ENCODE measurements around the gene BHLHE23. TPM values are rescaled to one million over a fixed set of nuclear protein-coding genes. Genes with fewer than 3 reads are reported as not detected.
A peak's percentile ranks its signal among the peaks of the same experiment; 100 is the strongest.

Gene BHLHE23
- total RNA-seq, 1 donor from 2014 or later, result not detected

DNA sequence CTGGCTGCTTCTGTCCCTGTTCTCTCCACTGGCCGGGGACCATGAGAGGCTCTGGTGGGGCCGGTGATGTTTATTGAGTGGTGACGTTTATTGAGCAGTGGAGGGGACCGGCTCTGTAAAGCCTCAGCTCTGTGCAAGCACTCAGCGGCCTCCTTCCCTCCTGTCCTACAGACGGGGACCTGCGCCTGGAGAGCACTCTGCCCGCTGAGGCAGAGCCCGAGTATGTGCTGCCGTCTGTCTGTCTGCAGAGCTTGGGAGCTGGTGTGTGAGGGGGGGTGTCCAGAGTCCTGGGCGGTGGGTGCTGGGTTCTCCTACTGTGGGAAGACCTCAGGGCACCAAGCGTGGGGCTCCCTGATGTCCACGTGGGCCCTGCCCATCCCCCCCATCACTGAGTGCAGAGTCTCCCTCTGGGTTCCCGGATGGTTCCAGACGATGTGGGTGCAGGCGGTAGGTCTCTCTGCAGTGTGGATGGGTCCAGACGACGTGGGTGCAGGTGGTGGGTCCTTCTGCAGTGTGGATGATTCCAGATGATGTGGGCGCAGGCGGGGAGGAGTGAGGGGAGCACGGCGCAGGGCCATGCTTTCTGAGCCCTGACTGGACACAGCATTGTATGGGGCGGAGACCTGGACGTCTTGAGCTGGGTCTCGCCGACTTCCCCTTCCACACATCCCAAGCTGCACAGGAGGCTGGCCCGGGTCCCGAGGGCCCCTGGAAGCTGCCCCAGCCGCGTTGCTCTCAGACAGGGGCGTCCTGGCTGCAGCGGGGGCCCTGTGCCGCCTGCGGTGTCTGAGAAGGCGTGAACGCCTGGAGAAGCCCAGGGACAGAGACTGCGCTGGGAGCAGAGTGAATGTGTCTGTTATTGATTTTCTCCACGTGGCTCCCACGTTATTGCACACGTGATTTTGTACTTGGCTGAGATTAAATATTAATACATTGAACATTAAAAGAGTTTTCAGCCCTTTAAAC is 14.9 kb upstream of the BHLHE23 start:
- no peak overlapping the region for H3K27ac Mint-ChIP-seq (ENCODE audit: unreplicated experiment)
- no peak for DNase-seq (ENCODE audit: low read depth, low spot score)
- peaks cover 5% of the 10 kb centered on the region for H3K27me3 Mint-ChIP-seq (ENCODE audit: low read depth)
- H3K4me3 Mint-ChIP-seq, result no peak overlapping the region
- H3K4me1 Mint-ChIP-seq, result peaks cover 20% of the 10 kb centered on the region
- TF ChIP-seq, protein P1, sequence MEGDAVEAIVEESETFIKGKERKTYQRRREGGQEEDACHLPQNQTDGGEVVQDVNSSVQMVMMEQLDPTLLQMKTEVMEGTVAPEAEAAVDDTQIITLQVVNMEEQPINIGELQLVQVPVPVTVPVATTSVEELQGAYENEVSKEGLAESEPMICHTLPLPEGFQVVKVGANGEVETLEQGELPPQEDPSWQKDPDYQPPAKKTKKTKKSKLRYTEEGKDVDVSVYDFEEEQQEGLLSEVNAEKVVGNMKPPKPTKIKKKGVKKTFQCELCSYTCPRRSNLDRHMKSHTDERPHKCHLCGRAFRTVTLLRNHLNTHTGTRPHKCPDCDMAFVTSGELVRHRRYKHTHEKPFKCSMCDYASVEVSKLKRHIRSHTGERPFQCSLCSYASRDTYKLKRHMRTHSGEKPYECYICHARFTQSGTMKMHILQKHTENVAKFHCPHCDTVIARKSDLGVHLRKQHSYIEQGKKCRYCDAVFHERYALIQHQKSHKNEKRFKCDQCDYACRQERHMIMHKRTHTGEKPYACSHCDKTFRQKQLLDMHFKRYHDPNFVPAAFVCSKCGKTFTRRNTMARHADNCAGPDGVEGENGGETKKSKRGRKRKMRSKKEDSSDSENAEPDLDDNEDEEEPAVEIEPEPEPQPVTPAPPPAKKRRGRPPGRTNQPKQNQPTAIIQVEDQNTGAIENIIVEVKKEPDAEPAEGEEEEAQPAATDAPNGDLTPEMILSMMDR (conservative IDR thresholded peaks at IDR 0.05), result no peak
- no peaks in the 10 kb centered on the region for H3K9me3 Mint-ChIP-seq
- no peaks in the 10 kb centered on the region for H3K36me3 Mint-ChIP-seq (ENCODE audit: low read depth)

DNA sequence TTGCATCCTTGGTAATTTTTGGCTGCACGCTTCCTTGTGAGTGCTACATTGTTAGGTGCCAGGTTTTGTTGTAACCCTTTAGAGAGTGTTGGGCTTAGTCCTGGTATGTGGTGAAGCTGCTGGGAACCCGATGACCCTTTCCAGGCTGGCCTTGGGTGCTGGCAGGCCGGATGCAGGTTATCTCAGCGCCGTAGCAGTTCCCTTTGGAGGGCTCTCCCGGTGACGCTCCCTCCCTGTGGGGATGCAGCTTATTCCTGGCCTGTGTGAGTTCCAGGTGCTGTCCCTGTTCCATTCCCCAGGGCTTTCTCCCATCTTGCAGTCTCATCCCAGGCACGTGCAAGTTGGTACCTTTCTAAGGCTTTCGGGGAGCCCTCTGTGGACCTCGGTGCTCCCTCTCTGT is 13.9 kb upstream of the BHLHE23 start:
- Mint-ChIP-seq H3K4me3 (no peak overlapping the region), H3K4me1 (peaks cover 23% of the 10 kb centered on the region), H3K27ac (ENCODE audit: unreplicated experiment) (no peak overlapping the region), H3K9me3 (no peaks in the 10 kb centered on the region), H3K27me3 (ENCODE audit: low read depth) (peaks cover 9% of the 10 kb centered on the region), H3K36me3 (ENCODE audit: low read depth) (no peaks in the 10 kb centered on the region)
- TF ChIP-seq, protein P1 (conservative IDR thresholded peaks at IDR 0.05), result no peak
- DNase-seq (ENCODE audit: low read depth, low spot score), result no peak

DNA sequence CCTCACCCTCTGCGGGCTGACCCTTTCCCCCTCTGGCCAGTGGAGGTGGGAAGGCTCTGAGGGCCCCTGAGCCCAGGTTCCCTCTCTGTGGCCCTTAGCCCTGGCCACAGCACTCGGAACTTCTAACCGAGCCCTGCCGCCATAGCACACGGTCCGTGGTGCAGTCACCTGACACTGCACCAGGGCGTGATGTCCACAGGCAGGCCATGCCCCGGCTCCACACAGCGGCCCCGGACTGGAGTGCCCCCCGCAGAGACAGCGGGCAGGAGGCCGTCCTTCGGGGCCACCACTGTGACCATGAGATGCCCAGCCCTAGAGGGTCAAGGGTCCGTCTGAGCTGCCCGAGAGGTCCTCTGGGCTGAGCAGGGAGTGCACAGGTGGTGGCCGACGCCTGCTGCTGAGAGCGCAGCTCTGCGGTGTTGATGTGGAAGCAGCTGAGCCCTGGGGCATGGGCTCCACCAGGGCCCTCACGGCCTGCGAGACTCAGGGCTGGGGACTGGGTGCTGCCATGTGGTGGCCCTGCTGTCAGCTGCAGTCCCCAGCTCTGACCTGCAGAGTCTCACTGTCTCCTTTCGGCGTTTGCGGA is 11.2 kb upstream of the BHLHE23 start:
- DNase-seq (ENCODE audit: low read depth, low spot score), result no peak
- no peak overlapping the region for H3K27ac Mint-ChIP-seq (ENCODE audit: unreplicated experiment)

DNA sequence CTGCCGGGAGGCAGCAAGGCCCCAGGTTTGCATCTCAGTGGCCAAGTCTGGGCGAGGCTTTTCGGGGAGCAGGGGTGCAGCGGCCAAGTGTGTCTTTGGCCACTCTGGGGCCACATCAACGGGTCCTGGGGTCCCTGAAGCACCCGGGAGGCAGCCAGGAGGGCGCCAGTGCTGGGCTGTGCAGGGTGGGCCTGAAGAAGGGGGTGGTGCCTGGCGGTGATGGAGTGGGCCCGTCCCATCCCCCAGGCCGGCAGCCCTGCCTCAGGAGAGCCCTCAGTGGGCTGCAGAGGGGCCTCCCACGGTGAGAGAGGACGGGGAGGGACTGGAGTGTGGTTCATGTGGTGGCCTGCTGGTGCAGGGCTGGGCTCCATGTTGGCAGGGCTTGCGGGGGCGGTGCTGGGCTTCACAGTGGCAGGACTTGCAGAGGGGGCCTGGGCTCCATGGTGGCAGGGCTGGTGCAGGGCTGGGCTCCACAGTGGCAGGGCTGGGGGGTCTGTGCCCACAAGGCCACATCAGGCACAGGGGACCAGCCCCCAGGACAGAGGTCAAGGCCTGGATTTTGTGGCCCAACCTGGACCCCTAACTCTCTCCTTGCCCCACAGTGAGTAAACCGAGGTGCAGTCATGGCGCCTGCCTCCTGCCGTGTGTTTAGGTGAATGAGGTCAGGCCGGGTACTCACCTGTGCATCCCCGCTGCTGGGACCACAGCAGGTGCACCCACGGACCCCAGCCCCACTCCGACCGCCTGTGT is 10.5 kb upstream of the BHLHE23 start:
- Mint-ChIP-seq H3K4me3 (no peak overlapping the region), H3K9me3 (peaks cover 9% of the 10 kb centered on the region), H3K36me3 (ENCODE audit: low read depth) (peaks cover 10% of the 10 kb centered on the region), H3K27ac (ENCODE audit: unreplicated experiment) (no peak overlapping the region), H3K27me3 (ENCODE audit: low read depth) (peaks cover 26% of the 10 kb centered on the region), H3K4me1 (peaks cover 38% of the 10 kb centered on the region)
- no peak for DNase-seq (ENCODE audit: low read depth, low spot score)
- TF ChIP-seq, protein P1 (conservative IDR thresholded peaks at IDR 0.05), result no peak

More for the DNA sequence above, 11.2 kb upstream of the BHLHE23 start:
- peaks cover 39% of the 10 kb centered on the region for H3K4me1 Mint-ChIP-seq
- peaks cover 9% of the 10 kb centered on the region for H3K9me3 Mint-ChIP-seq
- H3K4me3 Mint-ChIP-seq, result no peak overlapping the region
- peaks cover 10% of the 10 kb centered on the region for H3K36me3 Mint-ChIP-seq (ENCODE audit: low read depth)
- TF ChIP-seq, protein P1 (conservative IDR thresholded peaks at IDR 0.05), result no peak
- H3K27me3 Mint-ChIP-seq (ENCODE audit: low read depth), result peaks cover 25% of the 10 kb centered on the region

DNA sequence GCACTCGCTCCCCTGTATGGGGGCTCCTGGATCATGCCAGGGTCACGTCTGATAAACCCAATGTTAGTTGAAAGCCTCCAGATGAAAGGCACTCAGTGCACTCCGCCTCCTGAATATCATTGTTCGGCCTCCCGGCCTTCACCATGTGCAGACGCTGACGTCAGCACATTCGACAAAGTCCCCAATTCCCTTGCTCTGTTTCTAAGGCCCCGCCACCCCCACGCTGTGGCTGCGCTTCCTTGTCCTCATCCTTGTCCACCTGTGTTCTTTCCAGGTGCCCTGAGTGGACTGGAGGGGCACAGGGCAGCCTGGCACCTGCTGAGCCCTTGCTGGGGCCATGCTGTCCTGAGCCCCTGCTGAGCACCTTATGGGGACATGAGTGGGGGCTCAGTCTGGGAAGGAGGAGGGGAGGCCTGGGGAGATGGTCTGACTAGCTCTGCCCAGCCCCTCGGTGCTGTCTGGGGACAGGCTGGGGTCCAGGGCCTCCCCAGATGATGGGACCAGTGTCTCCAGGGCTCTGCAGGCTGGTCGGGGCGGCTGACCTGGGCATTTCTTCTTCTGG is 9.8 kb upstream of the BHLHE23 start:
- H3K4me3 Mint-ChIP-seq, result peak overlapping the region; percentile 74
- TF ChIP-seq, protein P1 (conservative IDR thresholded peaks at IDR 0.05), result no peak
- H3K36me3 Mint-ChIP-seq (ENCODE audit: low read depth), result peaks cover 10% of the 10 kb centered on the region
- peak overlapping the region; percentile 71 for H3K27ac Mint-ChIP-seq (ENCODE audit: unreplicated experiment)
- peaks cover 9% of the 10 kb centered on the region for H3K9me3 Mint-ChIP-seq
- H3K27me3 Mint-ChIP-seq (ENCODE audit: low read depth), result peaks cover 30% of the 10 kb centered on the region
- H3K4me1 Mint-ChIP-seq, result peaks cover 33% of the 10 kb centered on the region
- no peak for DNase-seq (ENCODE audit: low read depth, low spot score)

Measured in neural crest cell (in vitro differentiated cells).